Measurements from ENCODE around the gene SUN5.

The SUN5 gene

DNA sequence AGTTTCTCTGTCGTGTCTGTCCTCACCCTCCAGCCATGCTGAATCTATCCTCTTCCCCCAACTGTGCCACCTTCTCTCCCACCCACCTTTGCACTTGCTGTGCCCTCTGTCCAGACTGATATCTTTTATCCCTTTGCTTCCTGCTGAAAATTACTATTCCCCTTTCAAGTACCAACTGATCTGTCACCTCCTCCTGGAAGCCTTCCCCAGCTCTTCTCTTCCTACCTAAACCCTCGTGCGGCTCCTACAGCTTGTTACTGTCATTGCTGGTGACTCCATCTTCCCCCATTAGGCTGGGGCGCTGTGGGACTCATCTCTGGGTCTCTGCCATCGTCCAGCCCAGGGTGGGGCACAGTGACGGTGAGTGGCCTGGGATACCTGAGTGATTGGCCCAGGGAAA is 28.3 kb upstream of the SUN5 start:
- Mint-ChIP-seq H3K27me3 (no peaks in the 10 kb centered on the region), H3K4me1 (ENCODE audit: low read depth) (no peaks in the 10 kb centered on the region), H3K27ac (no peak overlapping the region), H3K36me3 (ENCODE audit: low read depth) (no peaks in the 10 kb centered on the region), H3K9me3 (peaks cover 5% of the 10 kb centered on the region), H3K4me3 (no peak overlapping the region)
- no peak for DNase-seq

DNA sequence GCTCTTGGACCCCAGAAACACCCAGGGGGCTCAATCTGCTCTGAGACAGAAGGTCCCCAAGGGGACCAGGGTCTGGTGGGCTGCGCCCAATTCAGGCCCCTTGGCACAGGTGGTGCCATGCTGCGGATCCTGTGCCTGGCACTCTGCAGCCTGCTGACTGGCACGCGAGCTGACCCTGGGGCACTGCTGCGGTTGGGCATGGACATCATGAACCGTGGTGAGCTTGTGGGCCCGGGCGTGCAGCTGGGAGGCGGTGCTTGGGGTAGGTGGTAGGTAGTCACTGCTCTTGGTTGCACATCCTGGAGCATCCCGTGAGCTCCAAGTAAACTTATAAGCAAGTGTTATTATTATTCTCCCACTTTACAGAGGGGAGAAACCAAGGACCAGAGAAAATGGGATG is 27.3 kb upstream of the SUN5 start, which contains the start of gene BPIFB6:
Gene BPIFB6, plus strand, starts transcription at position 118 of the 400 bp plus-strand sequence. Its CDS starts 0 bp downstream, at position 118.
- Mint-ChIP-seq H3K4me3 (no peak within 1 kb of the TSS), H3K27ac (no peak within 1 kb of the TSS), H3K27me3 (no peaks in the 10 kb centered on the region), H3K36me3 (ENCODE audit: low read depth) (no peaks in the 10 kb centered on the region), H3K9me3 (peaks cover 5% of the 10 kb centered on the region), H3K4me1 (ENCODE audit: low read depth) (no peaks in the 10 kb centered on the region)
- no peak for DNase-seq

DNA sequence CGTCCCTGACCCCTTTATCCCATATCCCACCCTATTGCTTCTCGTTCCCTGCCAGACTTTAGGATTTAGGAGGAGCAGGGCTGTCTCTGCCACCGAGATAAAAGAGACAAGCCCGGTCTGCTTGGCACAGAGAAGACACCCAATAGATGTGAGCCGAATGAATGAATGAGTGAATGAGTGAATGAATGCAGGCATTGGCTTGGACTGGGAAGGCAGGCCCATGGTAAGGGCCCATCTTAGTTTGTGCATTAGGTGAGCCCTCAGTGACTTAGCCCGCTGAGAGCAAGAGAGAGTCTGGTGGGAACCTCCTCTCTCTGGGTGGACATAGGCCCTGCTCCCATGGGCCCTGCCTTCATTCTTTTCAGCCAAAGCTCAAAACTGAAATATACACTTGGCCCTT is 26.3 kb upstream of the SUN5 start:
- no peaks in the 10 kb centered on the region for H3K36me3 Mint-ChIP-seq (ENCODE audit: low read depth)
- peaks cover 5% of the 10 kb centered on the region for H3K9me3 Mint-ChIP-seq
- H3K4me3 Mint-ChIP-seq = no peak overlapping the region
- H3K27me3 Mint-ChIP-seq = no peaks in the 10 kb centered on the region
- H3K27ac Mint-ChIP-seq = no peak overlapping the region
- DNase-seq = no peak
- H3K4me1 Mint-ChIP-seq (ENCODE audit: low read depth) = no peaks in the 10 kb centered on the region

DNA sequence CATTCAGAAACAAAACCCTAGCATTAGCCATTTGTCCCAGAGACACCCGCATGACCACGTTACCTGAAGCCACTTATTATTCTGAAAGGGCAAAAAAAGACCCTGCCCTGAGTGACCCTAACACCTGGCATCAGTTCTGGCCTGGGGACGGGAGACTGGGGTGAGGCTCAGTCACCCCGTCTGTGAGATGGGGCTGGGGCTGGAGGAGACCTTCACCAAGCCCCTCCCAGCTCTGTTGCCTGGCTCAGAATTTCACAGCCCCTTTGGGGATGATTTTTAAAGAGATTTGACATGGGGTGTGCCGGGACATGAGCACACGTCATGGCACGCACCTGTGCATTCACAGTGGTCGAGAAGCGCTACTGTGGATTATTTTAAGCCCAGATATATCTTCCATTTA is 25.8 kb upstream of the SUN5 start:
- H3K36me3 Mint-ChIP-seq (ENCODE audit: low read depth) = no peaks in the 10 kb centered on the region
- peaks cover 5% of the 10 kb centered on the region for H3K9me3 Mint-ChIP-seq
- no peak overlapping the region for H3K27ac Mint-ChIP-seq
- DNase-seq = no peak
- H3K27me3 Mint-ChIP-seq = no peaks in the 10 kb centered on the region
- no peak overlapping the region for H3K4me3 Mint-ChIP-seq
- H3K4me1 Mint-ChIP-seq (ENCODE audit: low read depth) = no peaks in the 10 kb centered on the region

DNA sequence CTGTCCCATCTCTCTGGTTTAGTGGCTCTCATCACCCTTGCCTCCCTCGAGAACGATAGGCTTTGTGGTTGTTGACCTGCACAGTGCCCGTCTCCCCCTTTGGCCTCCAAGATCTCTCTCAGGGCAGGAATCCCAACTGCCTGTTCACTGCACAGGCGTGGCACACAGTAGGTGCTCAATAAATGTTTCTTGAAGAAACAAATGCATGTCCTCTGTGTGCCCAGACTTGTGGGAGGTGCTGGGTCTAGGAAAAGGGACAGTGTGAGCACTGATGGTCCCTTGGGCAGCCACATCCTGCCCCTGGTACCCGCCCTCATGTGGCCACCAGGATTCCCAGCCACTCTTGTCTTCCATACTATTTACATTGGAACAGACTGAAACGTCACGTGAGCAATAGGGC is 24.6 kb upstream of the SUN5 start:
- Mint-ChIP-seq H3K36me3 (ENCODE audit: low read depth) (no peaks in the 10 kb centered on the region), H3K27ac (no peak overlapping the region), H3K4me1 (ENCODE audit: low read depth) (no peaks in the 10 kb centered on the region), H3K9me3 (peaks cover 5% of the 10 kb centered on the region), H3K27me3 (no peaks in the 10 kb centered on the region), H3K4me3 (no peak overlapping the region)
- DNase-seq = no peak

DNA sequence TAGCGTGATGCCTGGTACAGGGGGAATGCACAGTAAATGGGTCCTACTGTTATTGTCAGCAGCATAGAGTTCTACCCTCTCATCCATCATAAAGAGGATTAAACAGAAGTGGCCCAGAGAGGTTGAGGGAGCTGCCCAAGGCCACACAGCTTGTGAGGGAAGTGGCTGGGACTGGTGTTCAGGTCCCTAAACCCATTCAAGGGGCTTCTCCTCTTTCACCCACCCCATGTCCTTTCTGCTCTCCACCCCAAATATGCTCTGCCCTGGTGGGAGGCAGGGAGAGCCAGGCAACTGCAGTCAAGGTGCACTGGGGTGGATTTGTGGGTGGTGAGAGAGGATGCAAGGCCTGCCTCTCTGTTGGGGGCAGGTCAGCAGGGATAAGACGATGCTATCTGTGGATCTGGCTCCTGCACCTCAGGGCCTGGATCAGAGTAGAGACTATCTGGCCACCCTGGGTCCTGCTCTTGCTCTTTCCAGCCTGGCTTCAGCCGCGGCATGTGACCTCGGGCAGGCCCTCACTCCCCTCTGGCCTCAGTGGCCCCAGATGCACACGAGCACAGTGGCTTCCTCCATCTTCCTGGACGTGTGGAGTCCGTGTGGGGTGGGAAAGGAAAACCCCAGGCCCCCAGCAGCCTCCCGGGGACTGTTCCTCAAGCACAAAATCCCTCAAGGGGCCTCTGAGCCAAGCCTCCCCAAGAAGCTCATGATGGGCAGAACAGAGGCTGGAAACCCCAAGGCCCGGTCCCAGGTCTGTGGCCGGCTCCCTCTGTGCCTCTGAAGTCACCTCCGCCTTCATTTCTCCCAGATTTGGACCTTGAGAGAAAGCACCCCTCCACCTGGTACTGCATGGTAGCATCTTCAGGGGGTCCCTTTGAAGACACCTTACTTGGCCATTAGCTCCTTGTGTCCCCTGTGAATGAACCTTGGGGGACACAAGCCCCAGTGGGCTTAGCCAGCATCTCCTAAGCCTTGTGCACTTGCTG is 23.8 kb upstream of the SUN5 start:
- H3K27ac Mint-ChIP-seq = no peak overlapping the region
- no peak for DNase-seq
- no peaks in the 10 kb centered on the region for H3K4me1 Mint-ChIP-seq (ENCODE audit: low read depth)
- no peaks in the 10 kb centered on the region for H3K36me3 Mint-ChIP-seq (ENCODE audit: low read depth)
- H3K4me3 Mint-ChIP-seq = no peak overlapping the region
- H3K9me3 Mint-ChIP-seq = peaks cover under 1% of the 10 kb centered on the region
- no peaks in the 10 kb centered on the region for H3K27me3 Mint-ChIP-seq

DNA sequence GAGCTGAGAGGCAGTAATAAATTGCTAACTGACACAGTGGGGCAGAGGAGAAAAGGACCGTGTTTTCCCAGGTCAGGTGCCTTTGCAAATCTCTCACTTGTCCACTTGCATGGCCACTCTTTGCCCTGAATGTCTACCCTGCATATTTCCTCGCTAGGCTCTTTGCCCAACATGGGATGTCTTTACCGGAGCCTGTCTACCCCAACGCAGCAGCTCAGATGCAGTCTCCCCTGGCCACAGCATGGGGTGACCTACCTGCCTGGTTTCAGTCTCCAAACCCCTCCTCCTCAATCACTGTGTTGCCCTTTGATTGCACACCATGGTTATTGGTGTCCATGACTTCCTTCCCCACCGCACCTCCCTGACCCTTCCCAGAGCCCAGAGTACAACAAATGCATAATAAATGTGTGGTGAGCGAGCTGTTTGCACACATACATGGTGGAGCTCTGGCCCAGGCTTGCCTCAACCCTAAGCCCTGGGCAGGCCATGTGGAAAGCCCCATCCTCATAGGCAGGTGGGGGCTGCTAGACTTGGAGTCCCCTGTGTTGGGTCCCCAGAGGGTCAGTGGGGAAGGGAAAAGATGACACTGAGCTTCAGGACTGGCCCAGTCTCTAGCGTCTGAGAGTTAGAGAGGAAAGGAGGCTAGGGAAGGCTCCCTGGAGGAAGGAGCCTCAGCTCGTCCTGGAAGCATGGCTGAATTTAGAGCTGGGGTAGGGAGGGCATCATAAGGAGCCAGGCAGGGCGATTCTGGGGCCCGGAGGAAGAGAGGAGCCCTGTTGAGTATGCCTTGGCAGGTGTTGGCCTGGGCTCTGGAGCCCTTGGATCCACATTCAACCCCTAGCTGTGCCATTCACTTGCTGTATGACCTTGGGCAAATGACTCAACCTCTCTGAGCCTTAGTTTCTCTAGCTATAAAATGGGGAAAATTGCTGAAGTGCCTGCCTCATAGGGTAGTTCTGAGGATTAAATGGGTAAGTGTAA is 22.8 kb upstream of the SUN5 start:
- DNase-seq = no peak
- Mint-ChIP-seq H3K9me3 (no peaks in the 10 kb centered on the region), H3K27ac (no peak overlapping the region), H3K4me3 (no peak overlapping the region), H3K36me3 (ENCODE audit: low read depth) (no peaks in the 10 kb centered on the region), H3K27me3 (no peaks in the 10 kb centered on the region), H3K4me1 (ENCODE audit: low read depth) (no peaks in the 10 kb centered on the region)

DNA sequence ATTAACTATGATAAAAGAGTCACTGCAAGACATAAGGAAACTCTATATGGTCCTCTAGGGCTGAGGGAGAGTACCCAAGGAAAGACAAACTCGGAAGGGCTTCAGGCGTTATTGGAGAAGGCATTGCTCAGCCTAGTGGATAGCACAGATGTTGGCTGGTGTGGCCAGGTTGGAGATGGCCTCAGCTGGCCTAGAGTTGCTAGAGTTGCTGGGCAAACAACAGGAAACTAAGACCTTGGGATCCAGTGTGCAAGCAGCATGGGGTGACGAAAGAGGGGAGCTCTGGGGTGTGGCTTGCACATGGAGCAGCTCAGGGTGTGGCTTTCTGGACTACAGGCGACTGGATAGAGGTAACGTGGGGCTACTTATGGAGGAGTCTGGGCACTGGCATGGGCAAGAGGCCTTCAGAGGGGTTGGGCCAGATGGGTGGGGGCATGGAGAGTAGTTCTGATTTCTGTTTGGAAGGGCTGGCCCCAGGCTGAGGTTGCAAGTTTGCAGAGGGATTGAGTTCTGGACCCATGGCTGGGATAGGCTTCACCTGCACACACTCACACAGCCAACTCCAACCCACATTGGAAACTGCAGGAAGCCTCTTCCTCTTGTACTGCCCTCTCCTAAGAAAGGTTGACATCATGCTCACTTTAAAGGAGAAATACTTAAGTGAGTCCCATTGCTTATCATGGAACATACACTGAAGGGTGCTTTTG is 22.0 kb upstream of the SUN5 start:
- H3K27ac Mint-ChIP-seq = no peak overlapping the region
- no peak overlapping the region for H3K4me3 Mint-ChIP-seq
- no peak for DNase-seq
- no peaks in the 10 kb centered on the region for H3K27me3 Mint-ChIP-seq
- no peaks in the 10 kb centered on the region for H3K36me3 Mint-ChIP-seq (ENCODE audit: low read depth)
- H3K4me1 Mint-ChIP-seq (ENCODE audit: low read depth) = no peaks in the 10 kb centered on the region
- no peaks in the 10 kb centered on the region for H3K9me3 Mint-ChIP-seq

DNA sequence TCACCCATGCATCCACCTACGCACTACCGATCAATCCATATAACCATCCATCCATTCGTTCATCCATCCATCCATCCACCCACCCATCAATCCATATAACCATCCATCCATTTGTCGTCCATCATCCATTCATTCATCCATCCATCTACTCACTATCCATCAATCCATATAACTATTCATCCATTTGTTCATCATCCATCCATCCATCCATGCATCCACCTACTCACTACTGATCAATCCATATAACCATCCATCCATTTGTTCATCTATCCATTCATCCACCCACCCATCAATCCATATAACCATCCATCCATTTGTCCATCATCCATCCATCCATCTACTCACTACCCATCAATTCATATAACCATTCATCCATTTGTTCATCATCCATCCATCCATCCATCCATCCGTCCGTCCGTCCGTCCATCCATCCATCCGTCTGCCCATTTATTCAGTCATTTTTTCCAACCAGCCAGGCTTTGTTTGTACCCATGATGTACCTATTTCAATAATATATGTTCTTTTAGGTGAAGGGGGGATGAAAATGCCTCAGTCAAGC is 21.2 kb upstream of the SUN5 start:
- Mint-ChIP-seq H3K27me3 (no peaks in the 10 kb centered on the region), H3K27ac (no peak overlapping the region), H3K4me3 (no peak overlapping the region), H3K4me1 (ENCODE audit: low read depth) (no peaks in the 10 kb centered on the region), H3K36me3 (ENCODE audit: low read depth) (no peaks in the 10 kb centered on the region), H3K9me3 (no peaks in the 10 kb centered on the region)
- no peak for DNase-seq

DNA sequence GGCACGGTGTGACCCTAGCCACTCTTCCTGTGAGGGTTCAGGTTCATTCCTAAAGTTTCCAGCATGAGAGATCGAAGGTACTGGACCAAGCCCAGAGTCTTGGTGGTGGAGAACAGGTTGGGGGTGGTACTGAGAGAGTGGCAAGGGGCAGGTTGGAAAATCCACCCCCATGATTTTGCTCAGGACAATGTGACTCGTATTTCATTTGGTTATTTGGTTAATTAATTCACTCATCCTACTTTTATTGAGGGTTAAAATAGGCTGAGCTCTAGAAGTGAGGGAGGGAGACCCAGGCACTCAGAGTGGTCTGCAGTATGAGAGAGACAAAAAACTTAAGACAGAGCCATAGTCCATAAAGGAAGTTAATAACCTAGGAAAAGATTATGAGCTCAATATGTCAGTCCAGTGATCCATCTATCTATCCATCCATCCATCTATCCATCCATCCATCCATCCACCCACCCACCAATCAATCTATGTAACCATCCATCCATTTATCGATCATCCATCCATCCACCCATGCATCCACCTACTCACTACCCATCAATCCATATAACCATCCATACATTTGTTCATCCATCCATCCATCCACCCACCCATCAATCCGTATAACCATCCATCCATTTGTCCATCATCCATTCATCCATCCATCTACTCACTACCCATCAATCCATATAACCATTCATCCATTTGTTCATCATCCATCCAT is 20.5 kb upstream of the SUN5 start:
- H3K4me1 Mint-ChIP-seq (ENCODE audit: low read depth) = no peaks in the 10 kb centered on the region
- no peak overlapping the region for H3K27ac Mint-ChIP-seq
- no peaks in the 10 kb centered on the region for H3K36me3 Mint-ChIP-seq (ENCODE audit: low read depth)
- no peak for DNase-seq
- no peaks in the 10 kb centered on the region for H3K9me3 Mint-ChIP-seq
- no peak overlapping the region for H3K4me3 Mint-ChIP-seq
- H3K27me3 Mint-ChIP-seq = no peaks in the 10 kb centered on the region

DNA sequence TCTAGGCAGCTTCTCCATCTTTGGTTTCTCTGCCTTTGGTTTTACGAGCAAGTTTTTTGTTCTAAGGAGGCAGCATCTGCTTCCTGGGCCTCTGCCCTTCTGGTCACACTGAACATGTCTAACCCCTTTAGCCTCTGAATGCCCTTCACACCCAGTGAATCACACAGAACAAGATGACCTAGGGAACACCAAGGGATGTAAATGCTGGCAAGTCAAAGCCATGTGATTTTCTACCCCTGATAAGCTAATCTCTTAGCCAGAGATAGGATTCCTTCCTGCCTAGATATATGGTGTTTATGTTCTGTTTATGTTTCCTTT is 20.0 kb upstream of the SUN5 start:
- Mint-ChIP-seq H3K27me3 (no peaks in the 10 kb centered on the region), H3K27ac (no peak overlapping the region)

DNA sequence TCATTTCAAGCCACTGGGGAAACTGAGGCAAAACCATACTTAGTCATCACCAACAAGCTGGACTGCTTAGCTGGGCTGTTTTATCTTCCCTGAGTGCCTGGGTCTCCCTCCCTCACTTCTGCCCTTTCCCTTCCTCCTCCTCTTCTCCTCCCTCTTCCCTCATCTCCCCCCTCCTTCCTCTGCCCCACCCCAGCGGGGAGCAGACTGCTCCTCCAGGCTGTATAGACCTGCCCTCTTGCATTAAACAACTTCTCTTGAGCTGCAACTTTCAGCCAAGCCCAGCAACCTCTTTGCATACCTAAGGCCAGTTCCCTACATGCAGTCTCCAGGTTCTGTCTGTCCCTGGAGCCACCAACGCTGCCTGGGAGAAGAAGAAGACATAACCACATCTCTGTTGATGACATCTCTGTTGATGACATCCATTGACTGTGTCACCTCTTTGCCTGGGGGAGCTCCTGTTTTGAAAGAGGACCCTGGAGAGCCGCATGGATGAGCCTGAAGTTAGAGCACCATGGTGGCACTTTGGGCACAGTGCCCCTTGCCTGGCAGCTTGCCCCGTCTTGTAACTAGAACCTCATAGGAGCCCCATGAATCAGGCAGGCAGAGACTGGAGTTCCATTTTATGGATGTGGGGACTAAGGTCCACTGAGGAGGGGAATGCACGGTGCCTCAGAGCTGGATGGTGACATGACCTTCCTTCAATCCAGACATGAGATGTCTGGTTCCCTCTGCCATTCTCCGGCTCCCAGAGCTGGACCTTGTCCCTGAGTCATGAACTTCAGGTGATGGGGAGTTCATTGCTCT is 19.4 kb upstream of the SUN5 start:
- no peaks in the 10 kb centered on the region for H3K27me3 Mint-ChIP-seq
- no peak for DNase-seq
- no peaks in the 10 kb centered on the region for H3K9me3 Mint-ChIP-seq
- H3K36me3 Mint-ChIP-seq (ENCODE audit: low read depth) = no peaks in the 10 kb centered on the region
- H3K4me1 Mint-ChIP-seq (ENCODE audit: low read depth) = no peaks in the 10 kb centered on the region
- no peak overlapping the region for H3K4me3 Mint-ChIP-seq
- H3K27ac Mint-ChIP-seq = no peak overlapping the region

More for the DNA sequence above, 20.0 kb upstream of the SUN5 start:
- Mint-ChIP-seq H3K4me3 (no peak overlapping the region), H3K36me3 (ENCODE audit: low read depth) (no peaks in the 10 kb centered on the region), H3K4me1 (ENCODE audit: low read depth) (no peaks in the 10 kb centered on the region), H3K9me3 (no peaks in the 10 kb centered on the region)
- DNase-seq = no peak

All from activated T-cell treated with anti-CD3 and anti-CD28 coated beads, Interleukin-2, amount 50 U/mL, for 24 hours (primary cell).